ENCODE results near the gene CALHM2.

Gene CALHM2

GRCh38 chr10:103472005-103472404, 19.8 kb upstream of the CALHM2 start:
- no peak for DNase-seq (ENCODE audit: low read depth, low spot score)
- ChIA-PET CTCF (interaction anchor here (1.0 to 11.0 kb wide), 3 partner anchors 9 to 56 kb away, joined by 4 to 83 read pairs (median 9); no protein-coding TSS in a partner anchor), POLR2A (no interaction called here)
- TF ChIP-seq CTCF (IDR thresholded peaks at IDR 0.05; ENCODE audit: insufficient read depth, low read length, missing control alignments), result no peak
- no peak overlapping the region for H3K4me3 ChIP-seq (ENCODE audit: low read depth, low read length)

GRCh38 chr10:103470761-103471653, 18.8 kb upstream of the CALHM2 start:
- DNase-seq (ENCODE audit: low read depth, low spot score), result no peak
- TF ChIP-seq CTCF (IDR thresholded peaks at IDR 0.05; ENCODE audit: insufficient read depth, low read length, missing control alignments), result no peak
- POLR2A ChIA-PET, result no interaction called here
- H3K4me3 ChIP-seq (ENCODE audit: low read depth, low read length), result no peak overlapping the region
- CTCF ChIA-PET, result interaction anchor here (2.2 to 11.0 kb wide), 2 partner anchors 10 to 13 kb away, joined by 9 to 83 read pairs; no protein-coding TSS in a partner anchor

GRCh38 chr10:103469201-103469600, 17.0 kb upstream of the CALHM2 start:
- H3K4me3 ChIP-seq (ENCODE audit: low read depth, low read length), result no peak overlapping the region
- ChIA-PET CTCF (interaction anchor here (0.9 to 11.0 kb wide), 3 partner anchors 12 to 15 kb away, joined by 3 to 83 read pairs (median 7); no protein-coding TSS in a partner anchor), POLR2A (no interaction called here)
- no peak for TF ChIP-seq CTCF (IDR thresholded peaks at IDR 0.05; ENCODE audit: insufficient read depth, low read length, missing control alignments)
- no peak for DNase-seq (ENCODE audit: low read depth, low spot score)

GRCh38 chr10:103467406-103467805, 15.2 kb upstream of the CALHM2 start:
- DNase-seq (ENCODE audit: low read depth, low spot score), result no peak
- ChIA-PET CTCF (interaction anchor here (1.5 to 2.1 kb wide), 2 partner anchors 14 to 17 kb away, joined by 4 to 6 read pairs; no protein-coding TSS in a partner anchor), POLR2A (no interaction called here)

GRCh38 chr10:103466734-103467133, 14.6 kb upstream of the CALHM2 start:
- ChIA-PET POLR2A (no interaction called here), CTCF (interaction anchor here (1.2 to 2.1 kb wide), 2 partner anchors 9 to 18 kb away, joined by 5 to 6 read pairs; no protein-coding TSS in a partner anchor)
- TF ChIP-seq CTCF (IDR thresholded peaks at IDR 0.05; ENCODE audit: insufficient read depth, low read length, missing control alignments), result no peak
- H3K4me3 ChIP-seq (ENCODE audit: low read depth, low read length), result no peak overlapping the region
- DNase-seq (ENCODE audit: low read depth, low spot score), result no peak

More at GRCh38 chr10:103467406-103467805, 15.2 kb upstream of the CALHM2 start:
- no peak overlapping the region for H3K4me3 ChIP-seq (ENCODE audit: low read depth, low read length)
- no peak for TF ChIP-seq CTCF (IDR thresholded peaks at IDR 0.05; ENCODE audit: insufficient read depth, low read length, missing control alignments)
